ENCODE data around the gene ESPN.

The ESPN gene

DNA sequence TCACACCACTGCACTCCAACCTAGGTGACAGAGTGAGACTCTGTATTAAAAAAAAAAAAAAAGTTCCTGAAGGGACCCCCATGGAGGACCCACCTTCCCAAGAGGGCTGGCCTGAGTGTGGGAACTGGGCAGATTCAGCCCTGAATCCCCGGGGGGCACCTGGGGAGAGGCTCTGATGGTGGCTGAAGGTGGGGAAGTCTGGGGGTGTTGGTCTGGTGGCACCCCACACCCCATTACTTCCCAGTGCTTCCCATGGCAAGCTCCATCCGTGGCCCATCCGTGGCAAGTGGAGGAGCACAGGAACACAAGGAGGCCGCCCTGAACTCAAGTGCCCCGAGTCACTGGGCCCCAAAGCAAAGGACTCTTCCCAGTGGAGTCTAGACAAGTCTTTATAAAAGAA is 42.2 kb downstream of the ESPN start:
- no peak for DNase-seq (ENCODE audit: low read depth)

DNA sequence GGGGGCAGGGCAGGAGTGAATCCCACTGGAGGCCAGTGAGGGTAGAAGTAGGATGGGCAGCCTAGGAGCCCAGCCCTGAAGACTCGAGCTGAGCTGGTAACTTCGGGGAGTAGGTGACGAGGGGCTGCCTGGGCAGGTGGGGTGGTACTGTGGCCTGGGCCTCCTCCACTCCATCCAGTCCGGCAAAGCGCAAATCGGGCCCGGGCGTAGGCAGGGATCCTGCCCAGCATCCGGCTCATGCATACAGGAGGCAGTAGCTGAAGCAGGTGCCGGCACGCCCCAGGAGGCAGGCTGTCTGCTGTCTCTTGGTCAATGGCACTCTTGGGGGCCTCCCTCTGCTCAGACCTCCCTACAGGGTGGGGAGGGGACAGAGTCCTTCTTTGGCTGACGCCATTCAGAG is 42.6 kb downstream of the ESPN start:
- DNase-seq (ENCODE audit: low read depth): no peak

DNA sequence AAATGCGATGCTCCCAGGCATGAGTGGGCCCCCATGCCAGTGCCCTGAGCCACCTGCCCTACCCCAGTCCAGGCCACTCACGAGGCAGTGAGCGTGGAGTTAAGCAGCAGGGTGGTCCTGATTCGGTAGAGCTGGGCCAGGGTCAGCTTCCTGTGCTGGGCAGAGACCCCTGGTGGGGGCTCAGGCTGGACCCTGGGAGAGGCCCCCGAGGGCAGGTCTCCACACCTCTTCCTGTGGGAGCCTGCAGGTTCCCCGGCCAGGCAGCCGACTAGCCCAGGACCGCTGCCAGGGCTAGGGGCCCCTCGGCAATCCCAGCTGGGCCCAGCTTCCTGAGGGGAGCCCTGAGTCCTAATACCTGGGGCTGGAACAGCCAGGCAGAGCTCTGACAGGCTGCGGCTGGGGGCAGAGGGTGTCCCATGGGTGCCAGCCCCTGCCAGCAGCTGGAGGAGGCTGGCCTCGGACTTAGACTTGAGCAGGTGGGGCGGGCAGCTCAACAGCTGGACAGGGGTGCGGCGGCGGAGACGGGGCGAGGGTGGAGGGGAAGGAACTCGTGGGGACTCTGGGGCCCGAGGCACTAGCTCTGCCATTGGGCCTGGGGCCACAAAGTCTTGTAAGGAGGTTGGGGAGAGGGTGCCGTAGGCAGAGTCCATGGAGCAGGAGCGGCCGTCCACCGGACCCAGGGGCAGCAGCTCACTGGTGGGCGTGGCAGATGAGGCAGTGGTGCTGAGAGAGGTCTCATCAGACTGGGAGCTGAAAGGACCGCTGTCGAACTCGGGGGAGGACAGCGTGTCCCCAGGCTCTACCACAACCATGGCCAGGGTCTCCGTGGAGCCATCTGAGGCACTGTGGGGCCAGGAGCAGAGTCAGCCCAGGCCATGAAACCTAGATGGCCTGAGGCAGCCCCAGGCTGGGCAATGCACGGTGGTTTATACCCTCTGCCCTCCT is 43.4 kb downstream of the ESPN start:
- DNase-seq (ENCODE audit: low read depth): no peak

DNA sequence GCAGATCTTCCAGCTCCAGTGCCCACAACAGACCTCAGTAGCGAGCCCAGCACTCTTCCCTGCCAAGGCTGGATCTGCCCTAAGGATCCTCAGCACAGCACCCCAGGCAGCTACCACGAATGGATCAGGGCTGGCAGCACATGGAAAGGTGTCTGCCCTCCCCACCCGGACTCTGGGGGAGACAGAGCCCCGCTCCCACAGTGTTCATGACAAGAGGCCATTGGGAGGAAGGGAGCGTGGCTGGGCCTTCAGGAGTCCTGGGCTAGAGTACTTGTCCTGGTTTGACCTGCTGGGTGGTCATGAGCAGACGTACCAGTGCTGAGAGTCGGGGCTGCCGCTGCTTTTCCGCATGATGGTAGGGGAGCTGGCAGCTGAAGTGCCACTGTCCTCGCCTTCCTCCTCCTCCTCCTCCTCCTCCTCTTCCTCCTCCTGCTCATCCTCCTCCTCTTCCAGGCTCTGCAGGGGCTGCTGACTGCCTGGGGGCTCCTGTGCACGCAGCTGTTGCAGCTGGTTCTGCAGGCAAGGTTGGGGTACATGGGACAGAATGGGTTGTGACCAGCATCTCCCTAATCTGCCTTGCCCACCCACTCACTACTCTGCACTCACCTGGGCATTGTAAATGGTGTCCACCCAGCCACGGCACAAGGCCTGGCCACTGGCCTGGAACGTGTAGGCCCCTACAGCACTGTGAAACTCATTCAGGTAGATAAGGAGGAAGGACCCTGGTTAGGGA is 44.3 kb downstream of the ESPN start:
- no peak for DNase-seq (ENCODE audit: low read depth)

DNA sequence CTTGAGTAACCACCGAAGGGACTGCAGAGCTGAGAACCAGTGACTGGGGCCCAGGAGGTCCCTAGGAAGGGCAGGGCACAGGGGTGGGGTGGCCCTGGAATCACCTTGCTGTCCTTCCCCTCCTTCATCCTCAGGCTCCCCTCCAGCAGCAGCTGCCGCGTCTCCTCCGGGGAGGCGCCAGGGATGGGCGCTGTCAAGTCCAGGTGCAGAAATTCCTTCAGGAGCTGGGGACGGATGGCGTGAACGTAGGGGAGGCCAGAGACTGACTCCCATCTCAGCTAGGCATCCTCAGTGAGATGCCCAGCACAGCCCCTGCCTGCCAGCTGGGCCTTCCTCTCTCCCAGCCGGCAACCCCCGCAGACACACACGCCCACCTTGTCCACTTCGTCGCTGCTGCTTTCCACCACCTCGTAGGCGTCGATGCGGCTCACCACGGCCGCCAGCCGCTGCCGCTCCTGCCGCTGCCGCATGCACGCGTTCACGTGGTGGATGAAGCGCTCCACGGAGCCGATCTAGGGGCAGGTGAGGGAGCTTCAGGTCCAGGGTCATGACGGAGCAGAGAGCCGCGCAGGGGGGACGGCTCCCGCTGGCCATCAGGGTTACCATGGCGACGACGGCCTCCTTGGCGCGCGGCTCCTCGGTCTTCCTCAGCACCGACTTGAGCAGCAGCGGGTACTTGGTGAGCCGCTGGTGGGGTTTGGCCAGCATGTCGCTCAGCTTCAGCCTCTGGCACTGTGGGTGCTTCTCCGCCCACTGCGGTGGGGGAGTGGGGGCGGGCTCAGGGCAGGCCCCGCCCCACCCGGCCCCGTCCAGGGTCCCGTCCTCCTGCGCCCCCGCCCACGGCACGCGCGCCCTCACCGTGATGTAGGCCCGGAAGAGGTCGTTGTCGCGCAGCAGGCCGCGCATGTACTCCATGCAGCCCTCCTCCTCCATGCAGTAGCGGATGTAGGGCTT is 45.8 kb downstream of the ESPN start:
- no peak for DNase-seq (ENCODE audit: low read depth)

DNA sequence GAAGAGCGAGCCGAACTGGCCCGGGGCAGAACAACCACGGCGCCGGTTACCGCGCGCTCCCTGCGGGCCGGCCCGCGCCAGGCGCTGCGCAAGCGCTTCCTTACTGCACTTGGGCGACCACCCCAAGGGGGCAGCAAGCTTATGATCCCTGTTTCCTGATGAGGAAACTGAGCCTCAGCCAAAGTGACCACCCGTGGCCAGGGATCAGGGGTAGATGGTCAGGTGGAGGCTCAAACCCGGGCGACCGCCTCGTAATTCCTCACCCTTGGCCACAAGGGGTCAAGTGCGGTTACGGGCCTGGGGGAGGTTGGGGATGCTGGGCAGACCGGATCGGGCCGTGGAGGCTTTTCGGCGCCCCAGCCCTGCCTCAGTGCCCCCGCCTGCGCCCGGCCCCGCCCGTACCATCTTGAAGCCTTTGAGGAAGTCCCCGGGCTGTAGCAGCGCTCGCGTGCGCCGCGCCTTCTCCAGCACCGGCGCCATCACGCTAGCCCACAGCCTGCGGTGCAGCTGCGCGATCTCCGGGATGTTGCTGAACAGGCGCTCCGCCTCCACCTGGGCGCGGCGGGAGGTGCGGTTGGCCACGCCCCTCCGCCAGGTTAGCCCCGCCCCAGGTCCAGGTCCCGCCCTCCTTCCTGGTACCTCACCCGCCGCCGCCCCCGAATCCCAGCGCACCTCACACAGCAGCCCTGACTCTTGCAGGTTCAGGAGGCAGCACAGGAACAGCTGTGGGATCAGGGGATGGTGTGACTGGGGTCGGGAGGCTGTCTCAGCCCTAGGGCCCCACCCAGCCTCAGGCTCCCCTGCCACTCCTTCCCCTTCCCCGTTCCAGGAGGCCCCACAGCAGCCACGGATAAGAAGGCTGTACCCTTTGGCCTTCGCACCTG is 46.8 kb downstream of the ESPN start:
- no peak for DNase-seq (ENCODE audit: low read depth)

DNA sequence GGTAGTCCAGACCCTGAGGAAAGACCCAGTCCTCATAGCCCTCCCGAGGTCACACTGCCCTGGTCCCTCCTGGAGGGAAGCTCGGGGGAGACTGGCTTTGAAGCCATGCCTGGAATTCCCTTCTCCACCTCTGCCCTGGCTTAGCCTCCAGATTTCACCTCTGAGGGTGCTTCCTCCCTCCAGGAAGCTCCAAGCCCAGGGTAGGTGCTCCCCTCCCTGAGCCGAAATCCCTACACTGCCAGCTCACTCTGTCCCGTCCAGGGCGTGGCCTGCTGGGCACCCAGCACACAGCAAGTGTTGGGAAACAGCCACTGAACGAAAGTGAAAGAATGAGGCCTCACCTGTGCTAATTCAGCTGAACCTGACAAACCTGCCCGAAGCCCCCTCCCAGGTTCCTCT is 47.4 kb downstream of the ESPN start:
- no peak for DNase-seq (ENCODE audit: low read depth)

DNA sequence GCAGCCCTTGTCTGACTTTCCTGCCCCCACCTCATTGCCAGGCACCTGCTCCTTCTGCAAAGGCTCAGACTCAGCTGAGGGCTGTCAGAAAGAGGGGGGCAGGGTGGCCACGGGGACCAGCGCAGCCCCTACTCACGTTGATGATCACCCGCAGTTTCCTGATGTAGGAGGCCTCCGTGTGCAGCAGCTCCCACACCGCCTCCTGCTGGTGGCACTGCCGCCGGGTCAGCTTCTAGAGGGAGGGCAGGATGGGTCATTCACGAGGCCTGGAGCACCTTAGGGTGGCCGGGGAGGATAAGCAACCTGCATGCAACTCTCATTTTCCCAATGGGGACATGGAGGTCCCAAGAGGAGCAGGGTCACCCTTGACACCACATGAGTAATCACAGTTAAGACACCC is 47.8 kb downstream of the ESPN start:
- DNase-seq (ENCODE audit: low read depth): no peak

DNA sequence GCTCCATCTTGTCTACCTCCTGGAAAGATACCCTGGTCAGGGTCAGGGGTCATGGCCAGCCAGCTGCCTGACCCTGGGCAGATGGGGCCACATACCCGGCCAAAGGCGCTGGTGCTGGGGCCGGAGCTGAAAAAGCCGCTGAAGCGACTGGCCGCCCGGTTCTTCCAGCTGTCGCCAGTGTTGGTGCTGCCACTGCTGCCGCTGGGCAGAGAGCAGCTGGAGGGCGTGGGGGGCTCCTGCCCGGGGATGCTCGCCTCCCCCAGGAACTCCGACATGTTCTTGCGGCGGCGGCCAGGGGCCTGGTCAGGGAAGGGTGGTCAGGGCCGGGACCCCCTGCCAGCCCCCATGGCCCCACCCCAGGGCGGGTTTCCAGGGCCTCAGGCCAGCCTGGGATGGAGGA is 48.6 kb downstream of the ESPN start:
- no peak for DNase-seq (ENCODE audit: low read depth)

DNA sequence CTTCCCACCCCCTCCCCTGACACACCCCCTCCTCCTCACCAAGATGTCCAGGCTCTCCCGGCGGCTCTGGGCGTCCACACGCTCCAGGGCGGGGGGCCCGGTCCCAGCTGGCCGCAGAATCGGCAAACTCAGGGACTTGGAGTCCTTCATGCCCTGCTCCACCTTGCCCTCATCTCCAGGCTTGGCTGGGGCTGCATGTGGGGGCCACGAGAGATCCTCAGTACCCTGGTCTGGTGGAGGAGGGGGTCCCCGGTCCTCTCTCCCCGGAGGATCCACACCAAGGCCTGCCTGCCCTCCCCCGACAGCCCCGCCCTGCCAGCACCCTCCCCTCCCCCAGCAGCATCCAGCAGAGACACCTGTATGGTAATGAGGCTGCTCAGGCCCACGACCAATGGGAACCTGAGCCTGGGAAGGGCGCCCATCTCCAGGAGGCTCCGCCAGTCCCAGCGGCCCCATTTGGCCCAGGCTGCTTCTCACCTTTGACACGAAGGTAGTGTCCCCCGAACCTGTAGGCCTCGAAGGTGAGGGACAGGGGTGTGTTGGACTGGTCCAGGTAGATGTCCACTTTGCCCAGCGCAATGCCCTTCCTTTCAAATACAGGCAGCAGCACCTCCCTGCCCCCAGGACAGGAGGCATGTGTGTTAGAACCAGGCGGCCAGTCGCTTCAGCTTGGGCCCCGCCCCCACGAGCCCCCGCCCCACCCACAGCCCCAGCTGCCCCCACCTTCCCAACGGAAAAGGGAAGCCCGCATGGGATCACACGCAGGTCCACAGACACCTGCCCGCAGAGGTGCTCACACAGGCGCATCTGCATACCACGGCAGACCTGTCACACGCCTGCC is 49.6 kb downstream of the ESPN start:
- DNase-seq (ENCODE audit: low read depth): no peak

DNA sequence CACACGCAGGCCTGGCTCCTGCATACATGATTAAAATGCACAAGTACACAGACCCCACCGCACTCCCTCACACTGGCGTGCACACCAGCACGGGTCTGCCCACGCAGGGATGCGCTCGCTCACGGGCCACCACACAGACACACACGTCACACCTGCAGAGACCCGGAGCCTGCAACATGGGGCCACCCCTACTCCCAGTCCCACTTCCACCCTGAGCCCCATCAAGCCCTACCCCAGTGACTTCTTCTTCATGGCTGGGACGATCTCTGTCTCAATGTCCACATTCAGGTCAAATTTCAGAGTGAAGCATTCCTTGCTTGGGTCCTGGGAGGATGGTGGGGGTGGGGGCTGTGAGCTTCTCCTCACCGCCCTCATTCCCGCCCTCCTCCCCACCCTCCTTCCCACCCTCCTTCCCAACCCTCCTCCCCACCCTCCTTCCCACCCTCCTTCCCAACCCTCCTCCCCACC is 50.3 kb downstream of the ESPN start:
- no peak for DNase-seq (ENCODE audit: low read depth)

DNA sequence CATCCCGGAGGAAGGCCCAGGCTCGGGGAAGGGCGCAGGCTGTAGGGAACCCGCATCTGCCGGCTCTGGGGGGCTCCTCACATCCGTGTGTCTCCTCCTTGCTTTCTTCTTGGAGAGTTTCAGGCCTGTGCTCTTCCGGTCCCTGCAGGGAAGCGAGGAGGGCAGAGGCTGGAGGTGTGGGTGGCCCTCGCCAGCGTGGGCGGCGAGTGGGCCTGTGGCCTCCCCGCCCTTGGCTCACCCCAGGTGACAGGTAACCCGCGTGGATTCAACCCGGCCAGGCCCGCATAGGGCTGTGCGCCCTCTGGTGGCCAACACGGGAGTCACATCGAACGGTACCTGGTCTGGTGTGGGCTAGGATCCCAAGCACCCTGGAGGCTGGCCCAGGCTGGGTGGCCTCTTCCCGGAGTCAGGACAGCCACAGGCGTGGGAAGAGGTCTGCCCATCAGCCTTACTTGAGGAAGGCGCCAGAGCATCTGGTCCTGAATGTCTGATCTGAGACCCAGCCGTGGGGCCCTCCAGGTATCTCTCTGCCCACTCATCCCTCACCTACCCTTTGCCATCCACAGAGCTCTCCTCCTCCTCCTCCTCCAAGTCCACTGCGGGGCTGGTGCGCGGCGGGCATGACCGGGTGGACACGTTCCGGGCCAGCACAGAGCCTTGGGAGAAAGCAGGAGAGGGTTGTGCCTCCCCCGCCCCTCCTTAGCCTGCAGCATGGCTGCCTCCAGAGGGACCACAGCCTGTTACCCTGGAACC is 51.0 kb downstream of the ESPN start:
- DNase-seq (ENCODE audit: low read depth): no peak

DNA sequence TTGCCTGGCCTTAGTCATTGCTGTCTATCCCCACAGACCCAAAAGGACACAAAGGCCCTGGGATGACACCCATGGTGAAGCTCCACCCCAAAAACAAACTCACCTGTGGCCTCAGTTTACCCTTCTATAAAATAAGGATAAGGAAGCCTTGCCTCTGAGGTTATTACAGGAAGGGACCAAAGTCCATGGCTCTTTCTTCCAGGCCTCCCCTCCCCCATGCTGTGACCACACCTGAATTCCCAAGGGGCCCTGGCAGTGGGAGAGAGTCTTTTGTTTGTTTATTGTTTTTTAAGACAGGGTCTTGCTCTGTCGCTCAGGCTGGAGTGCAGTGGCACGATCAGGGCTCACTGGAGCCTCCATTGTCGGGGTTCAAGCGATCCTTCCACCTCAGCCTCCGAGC is 51.9 kb downstream of the ESPN start:
- no peak for DNase-seq (ENCODE audit: low read depth)

DNA sequence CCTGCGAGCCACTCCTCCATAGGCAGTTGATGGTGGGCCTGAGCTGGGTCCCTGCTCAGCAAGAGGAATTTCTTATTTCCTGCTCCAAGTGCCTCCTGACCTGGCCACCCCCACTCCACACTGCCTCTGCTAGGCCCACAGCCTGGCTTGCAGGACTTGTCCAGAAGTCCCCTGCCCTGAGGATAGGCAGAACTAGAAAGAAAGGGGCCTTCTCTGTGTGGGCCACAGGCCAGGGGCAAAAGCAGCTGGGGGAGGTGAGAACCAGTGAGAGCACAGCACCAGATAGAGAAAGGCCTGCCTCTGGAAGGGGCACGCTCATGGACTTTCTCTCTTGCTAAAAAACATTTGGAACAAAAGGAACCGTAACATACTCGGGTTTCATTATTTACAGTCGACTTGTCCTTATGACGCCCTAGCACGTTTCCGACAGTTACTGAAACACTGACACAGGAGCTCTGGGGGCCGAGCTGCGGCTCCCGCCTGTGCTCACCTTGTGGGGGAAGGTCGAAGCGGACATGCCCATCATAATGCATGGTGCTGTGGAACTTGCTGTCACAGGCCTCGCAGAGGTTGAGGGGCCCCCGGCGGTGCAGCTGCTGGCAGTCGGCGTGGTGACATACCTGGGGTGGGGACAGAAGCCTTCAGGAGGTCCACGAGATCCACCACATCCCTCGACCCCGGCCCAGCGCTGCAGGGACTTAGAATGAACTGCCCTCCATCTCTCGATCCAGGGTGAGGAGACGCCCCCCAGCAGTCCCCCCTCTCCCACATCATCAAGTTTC is 52.7 kb downstream of the ESPN start:
- DNase-seq (ENCODE audit: low read depth): no peak

DNA sequence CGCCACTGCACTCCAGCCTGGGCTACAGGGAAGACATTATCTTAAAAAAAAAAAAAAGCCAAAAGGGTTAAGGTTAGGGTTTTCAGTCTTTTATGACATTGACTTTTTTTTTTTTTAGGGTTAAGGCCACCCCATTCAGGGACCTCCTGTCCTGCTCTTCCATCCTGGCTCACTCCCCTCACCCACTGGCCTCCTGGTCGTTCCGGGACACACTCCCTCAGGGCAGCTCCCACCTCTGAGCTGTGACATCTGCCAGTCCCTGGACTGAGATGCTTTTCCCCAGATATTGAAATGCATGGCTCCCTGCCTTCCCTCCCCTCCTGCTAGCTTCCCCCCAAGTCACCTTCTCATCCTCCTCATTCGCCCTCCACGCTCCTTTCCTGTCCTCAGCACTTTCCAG is 57.2 kb downstream of the ESPN start:
- no peak for DNase-seq (ENCODE audit: low read depth)

DNA sequence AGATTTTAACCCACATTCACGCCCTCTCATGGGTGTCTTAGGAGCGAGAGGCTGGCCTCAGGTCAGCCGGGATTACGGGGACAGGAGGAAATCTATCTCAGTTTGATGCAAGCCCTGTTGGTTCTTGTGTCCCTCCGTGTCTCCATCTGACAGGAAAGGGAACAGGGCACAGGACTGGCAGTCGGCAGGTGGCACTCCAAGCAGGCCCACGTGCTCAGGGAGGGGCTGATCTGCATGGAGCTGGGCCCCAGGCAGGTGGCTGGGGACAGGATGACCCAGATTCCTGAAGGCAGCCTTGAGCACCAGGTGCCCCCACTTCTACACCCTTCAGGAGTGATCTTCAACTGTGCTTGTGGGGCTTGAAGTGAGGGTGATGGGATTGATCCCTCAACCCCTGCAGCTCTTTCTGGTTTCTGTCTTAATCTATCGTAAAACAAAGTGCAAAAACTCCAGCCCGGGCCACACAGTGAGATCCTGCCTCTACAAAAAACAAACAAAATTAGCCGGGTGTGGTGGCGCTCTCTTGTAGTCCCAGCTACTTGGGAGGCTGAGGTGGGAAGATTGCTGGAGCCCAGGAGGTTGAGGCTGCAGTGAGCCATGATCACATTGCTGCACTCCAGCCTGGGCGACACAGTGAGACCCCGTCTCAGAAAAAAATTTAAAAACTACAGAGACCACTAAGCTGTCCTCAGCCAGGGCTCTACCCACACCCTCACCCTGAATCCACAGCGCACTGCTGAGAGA is 58.6 kb downstream of the ESPN start:
- DNase-seq (ENCODE audit: low read depth): no peak

DNA sequence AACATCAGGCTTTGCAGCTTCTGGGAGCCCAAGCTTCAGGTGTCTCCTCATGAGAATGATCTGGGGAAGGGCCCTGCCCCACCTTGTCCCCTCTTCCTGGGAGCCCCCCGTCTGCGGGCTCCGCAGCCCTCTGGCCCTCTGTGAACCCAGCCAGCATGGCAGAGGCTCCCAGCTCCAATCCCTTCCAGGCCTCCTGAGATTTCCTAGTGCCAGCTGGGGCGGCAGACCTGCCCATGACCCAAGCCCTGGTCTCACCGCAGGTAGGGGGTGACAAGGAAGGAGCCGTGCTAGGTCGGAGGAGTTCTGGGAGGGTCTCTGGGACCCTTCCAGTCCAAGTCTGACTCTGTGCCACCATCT is 59.2 kb downstream of the ESPN start:
- DNase-seq (ENCODE audit: low read depth): no peak

DNA sequence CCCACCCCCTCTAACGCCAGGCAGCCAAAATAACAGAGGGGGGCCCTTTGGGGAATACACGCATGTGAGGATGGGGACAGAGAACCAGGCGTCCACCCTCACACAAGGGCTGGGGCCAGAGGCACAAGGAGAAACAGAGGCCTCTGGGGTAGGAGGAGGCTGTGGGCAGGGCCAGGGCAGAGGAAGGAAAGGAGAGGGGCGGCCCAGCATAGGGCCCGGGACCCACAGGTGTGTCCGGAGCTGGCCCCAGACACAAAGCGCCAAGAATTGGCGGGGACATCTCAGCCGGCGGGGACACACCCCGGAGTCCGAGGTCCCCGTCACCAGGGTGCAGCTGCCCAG is 60.2 kb downstream of the ESPN start:
- no peak for DNase-seq (ENCODE audit: low read depth)

Data from fibroblast of gingiva (primary cell).